T-helper 1 cell treated with Interleukin-12 subunit alpha and Interleukin-12 subunit beta and Interleukin-4 antibody, amounts not matched to agents 30 μg/mL and 1 μg/mL, for 36 hours (primary cell): ENCODE results near the gene FBN1.

ENCODE experiments used
- H3K27ac Mint-ChIP-seq: one replicate; pipeline ENCODE4 v1.8.0; 2021; ENCODE audit warnings: mild to moderate bottlenecking, mixed read lengths
- H3K27me3 Mint-ChIP-seq: one replicate; pipeline ENCODE4 v1.8.0; 2021; ENCODE audit warnings: low read depth, mixed read lengths
- H3K36me3 Mint-ChIP-seq: one replicate; pipeline ENCODE4 v1.8.0; 2021; ENCODE audit warnings: low read depth, mixed read lengths
- H3K4me1 Mint-ChIP-seq: one replicate; pipeline ENCODE4 v1.8.0; 2021; ENCODE audit warnings: low read depth, mixed read lengths
- H3K4me3 Mint-ChIP-seq: one replicate; pipeline ENCODE4 v1.8.0; 2021; ENCODE audit warnings: mild to moderate bottlenecking, moderate library complexity, mixed read lengths
- H3K9me3 Mint-ChIP-seq: one replicate; pipeline ENCODE4 v1.8.0; 2021; ENCODE audit warnings: mixed read lengths

Gene FBN1

GRCh38 chr15:48466820-48467219 lies 178.7 kb downstream of the FBN1 start:
- Mint-ChIP-seq H3K27ac (no peak overlapping the region), H3K36me3 (no peaks in the 10 kb centered on the region), H3K4me1 (no peaks in the 10 kb centered on the region)

GRCh38 chr15:48466079-48466478 lies 179.4 kb downstream of the FBN1 start:
- Mint-ChIP-seq H3K4me3 (no peak overlapping the region), H3K27me3 (no peaks in the 10 kb centered on the region), H3K36me3 (no peaks in the 10 kb centered on the region), H3K4me1 (no peaks in the 10 kb centered on the region), H3K27ac (no peak overlapping the region), H3K9me3 (no peaks in the 10 kb centered on the region)

More at GRCh38 chr15:48466820-48467219, 178.7 kb downstream of the FBN1 start:
- Mint-ChIP-seq H3K27me3 (no peaks in the 10 kb centered on the region), H3K4me3 (no peak overlapping the region), H3K9me3 (no peaks in the 10 kb centered on the region)

GRCh38 chr15:48465410-48465809 lies 180.1 kb downstream of the FBN1 start:
- no peaks in the 10 kb centered on the region for H3K27me3 Mint-ChIP-seq
- H3K4me1 Mint-ChIP-seq = no peaks in the 10 kb centered on the region
- H3K4me3 Mint-ChIP-seq = no peak overlapping the region
- H3K27ac Mint-ChIP-seq = no peak overlapping the region
- no peaks in the 10 kb centered on the region for H3K9me3 Mint-ChIP-seq
- H3K36me3 Mint-ChIP-seq = no peaks in the 10 kb centered on the region

- Mint-ChIP-seq H3K27me3 (no peaks in the 10 kb centered on the region), H3K4me1 (no peaks in the 10 kb centered on the region), H3K9me3 (no peaks in the 10 kb centered on the region), H3K4me3 (no peak overlapping the region), H3K27ac (no peak overlapping the region), H3K36me3 (no peaks in the 10 kb centered on the region)
Observed at GRCh38 chr15:48463366-48463880, 182.1 kb downstream of the FBN1 start.

GRCh38 chr15:48462688-48463087 lies 182.8 kb downstream of the FBN1 start:
- no peaks in the 10 kb centered on the region for H3K4me1 Mint-ChIP-seq
- no peaks in the 10 kb centered on the region for H3K36me3 Mint-ChIP-seq
- no peak overlapping the region for H3K27ac Mint-ChIP-seq
- H3K9me3 Mint-ChIP-seq = no peaks in the 10 kb centered on the region
- no peak overlapping the region for H3K4me3 Mint-ChIP-seq
- H3K27me3 Mint-ChIP-seq = no peaks in the 10 kb centered on the region

GRCh38 chr15:48459571-48460442 lies 185.7 kb downstream of the FBN1 start:
- Mint-ChIP-seq H3K27me3 (no peaks in the 10 kb centered on the region), H3K27ac (no peak overlapping the region), H3K4me1 (no peaks in the 10 kb centered on the region), H3K4me3 (no peak overlapping the region), H3K9me3 (no peaks in the 10 kb centered on the region), H3K36me3 (no peaks in the 10 kb centered on the region)

GRCh38 chr15:48458876-48459275 lies 186.6 kb downstream of the FBN1 start:
- H3K4me1 Mint-ChIP-seq = no peaks in the 10 kb centered on the region
- H3K4me3 Mint-ChIP-seq = no peak overlapping the region
- no peaks in the 10 kb centered on the region for H3K9me3 Mint-ChIP-seq
- H3K36me3 Mint-ChIP-seq = no peaks in the 10 kb centered on the region
- H3K27ac Mint-ChIP-seq = no peak overlapping the region
- H3K27me3 Mint-ChIP-seq = no peaks in the 10 kb centered on the region

- no peaks in the 10 kb centered on the region for H3K27me3 Mint-ChIP-seq
- no peak overlapping the region for H3K27ac Mint-ChIP-seq
- no peak overlapping the region for H3K4me3 Mint-ChIP-seq
- H3K9me3 Mint-ChIP-seq = no peaks in the 10 kb centered on the region
- no peaks in the 10 kb centered on the region for H3K4me1 Mint-ChIP-seq
- no peaks in the 10 kb centered on the region for H3K36me3 Mint-ChIP-seq
Observed at GRCh38 chr15:48456134-48456533, 189.4 kb downstream of the FBN1 start.

- Mint-ChIP-seq H3K27me3 (no peaks in the 10 kb centered on the region), H3K27ac (no peak overlapping the region), H3K36me3 (no peaks in the 10 kb centered on the region)
Observed at GRCh38 chr15:48451736-48452135, 193.8 kb downstream of the FBN1 start.

GRCh38 chr15:48451241-48451640 lies 194.3 kb downstream of the FBN1 start:
- Mint-ChIP-seq H3K9me3 (no peaks in the 10 kb centered on the region), H3K36me3 (no peaks in the 10 kb centered on the region), H3K27ac (no peak overlapping the region), H3K4me1 (no peaks in the 10 kb centered on the region), H3K4me3 (no peak overlapping the region), H3K27me3 (no peaks in the 10 kb centered on the region)

More at GRCh38 chr15:48451736-48452135, 193.8 kb downstream of the FBN1 start:
- no peaks in the 10 kb centered on the region for H3K9me3 Mint-ChIP-seq
- H3K4me3 Mint-ChIP-seq = no peak overlapping the region
- no peaks in the 10 kb centered on the region for H3K4me1 Mint-ChIP-seq

GRCh38 chr15:48449734-48450133 lies 195.8 kb downstream of the FBN1 start:
- Mint-ChIP-seq H3K27me3 (no peaks in the 10 kb centered on the region), H3K4me1 (no peaks in the 10 kb centered on the region), H3K4me3 (no peak overlapping the region), H3K36me3 (no peaks in the 10 kb centered on the region), H3K9me3 (no peaks in the 10 kb centered on the region), H3K27ac (no peak overlapping the region)

- no peaks in the 10 kb centered on the region for H3K9me3 Mint-ChIP-seq
- no peaks in the 10 kb centered on the region for H3K4me1 Mint-ChIP-seq
- H3K27me3 Mint-ChIP-seq = no peaks in the 10 kb centered on the region
- H3K4me3 Mint-ChIP-seq = no peak overlapping the region
- no peaks in the 10 kb centered on the region for H3K36me3 Mint-ChIP-seq
- no peak overlapping the region for H3K27ac Mint-ChIP-seq
Observed at GRCh38 chr15:48447657-48448056, 197.9 kb downstream of the FBN1 start.

- no peaks in the 10 kb centered on the region for H3K4me1 Mint-ChIP-seq
- no peak overlapping the region for H3K27ac Mint-ChIP-seq
- no peaks in the 10 kb centered on the region for H3K27me3 Mint-ChIP-seq
- H3K4me3 Mint-ChIP-seq = no peak overlapping the region
- no peaks in the 10 kb centered on the region for H3K36me3 Mint-ChIP-seq
- no peaks in the 10 kb centered on the region for H3K9me3 Mint-ChIP-seq
Observed at GRCh38 chr15:48447058-48447457, 198.5 kb downstream of the FBN1 start.

GRCh38 chr15:48442011-48442410 lies 203.5 kb downstream of the FBN1 start:
- no peaks in the 10 kb centered on the region for H3K27me3 Mint-ChIP-seq
- no peak overlapping the region for H3K4me3 Mint-ChIP-seq
- H3K36me3 Mint-ChIP-seq = no peaks in the 10 kb centered on the region
- no peak overlapping the region for H3K27ac Mint-ChIP-seq
- no peaks in the 10 kb centered on the region for H3K9me3 Mint-ChIP-seq
- no peaks in the 10 kb centered on the region for H3K4me1 Mint-ChIP-seq

- Mint-ChIP-seq H3K27ac (no peak overlapping the region), H3K36me3 (no peaks in the 10 kb centered on the region), H3K4me3 (no peak overlapping the region), H3K9me3 (no peaks in the 10 kb centered on the region), H3K27me3 (no peaks in the 10 kb centered on the region), H3K4me1 (no peaks in the 10 kb centered on the region)
Observed at GRCh38 chr15:48440084-48440483, 205.4 kb downstream of the FBN1 start.
